ENCODE measurements around the gene CIZ1. TPM values are rescaled to one million over a fixed set of nuclear protein-coding genes. Genes with fewer than 3 reads are reported as not detected.

Gene CIZ1
- total RNA-seq, 1 experiment from 2014 or later: 93.7 TPM

DNA sequence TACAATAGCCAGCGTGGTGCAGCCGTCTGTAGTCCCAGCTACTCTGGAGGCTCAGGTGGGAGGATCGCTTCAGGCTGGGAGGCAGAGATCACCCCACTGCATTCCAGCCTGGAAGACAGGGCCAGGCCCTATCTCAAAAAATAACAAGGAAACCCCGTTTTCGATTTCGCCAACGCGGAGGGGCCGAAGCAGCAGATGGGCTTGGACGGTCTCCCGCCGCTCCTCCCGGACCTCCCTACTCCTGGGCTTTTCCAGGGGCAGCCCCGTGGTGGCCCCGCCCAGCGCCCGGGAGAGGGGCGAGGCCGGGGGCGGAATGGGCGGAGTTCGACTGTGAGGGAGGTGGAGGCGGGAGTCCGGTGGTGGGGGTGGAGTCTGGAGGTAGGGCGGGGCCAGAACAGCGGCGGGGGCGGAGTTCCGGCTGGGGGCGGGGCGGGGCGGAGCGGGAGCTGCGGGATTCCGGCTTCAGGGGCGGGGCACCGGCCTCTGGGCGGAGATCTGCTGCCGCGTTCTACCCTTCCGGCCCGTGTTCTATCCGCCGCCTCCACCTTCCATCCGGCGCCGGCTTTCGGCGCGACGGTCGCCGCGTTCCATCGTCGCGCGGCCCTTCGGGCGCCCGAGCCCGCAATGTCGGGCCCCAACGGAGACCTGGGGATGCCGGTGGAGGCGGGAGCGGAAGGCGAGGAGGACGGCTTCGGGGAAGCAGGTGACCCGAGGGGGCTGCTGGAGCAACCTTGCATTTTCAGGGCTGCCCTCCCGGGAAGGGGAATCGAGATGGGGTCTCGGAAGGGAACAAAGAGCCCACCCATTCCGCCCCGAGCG, 31.4 kb downstream of the CIZ1 start, which contains the start of gene BBLN:
Gene BBLN, plus strand, starts transcription at position 482 of the 819 bp plus-strand sequence. Its CDS starts 143 bp downstream, at position 625.
- no TSS peak for BruUV-seq (replicated peaks)
- Mint-ChIP-seq H3K4me1 (ENCODE audit: low read depth, unreplicated experiment) (no peaks in the 10 kb centered on the region), H3K36me3 (ENCODE audit: insufficient read depth, unreplicated experiment) (peaks cover 78% of the 10 kb centered on the region), H3K4me3 (ENCODE audit: low read depth, unreplicated experiment) (peak within 1 kb of the TSS; percentile 63), H3K27me3 (ENCODE audit: unreplicated experiment) (no peaks in the 10 kb centered on the region), H3K27ac (ENCODE audit: unreplicated experiment) (peak within 1 kb of the TSS; percentile 89), H3K9me3 (ENCODE audit: low read depth, unreplicated experiment) (no peaks in the 10 kb centered on the region)
- intact Hi-C loops (cut with micrococcal nuclease; ENCODE audit: unreplicated experiment): no loop called here
- DNase-seq: peak; percentile 94
- CTCF ChIA-PET: interaction anchor here (0.6 to 2.1 kb wide), 3 partner anchors 32 to 66 kb away, joined by 3 to 6 read pairs (median 4); no protein-coding TSS in a partner anchor
- TF ChIP-seq, protein P1, sequence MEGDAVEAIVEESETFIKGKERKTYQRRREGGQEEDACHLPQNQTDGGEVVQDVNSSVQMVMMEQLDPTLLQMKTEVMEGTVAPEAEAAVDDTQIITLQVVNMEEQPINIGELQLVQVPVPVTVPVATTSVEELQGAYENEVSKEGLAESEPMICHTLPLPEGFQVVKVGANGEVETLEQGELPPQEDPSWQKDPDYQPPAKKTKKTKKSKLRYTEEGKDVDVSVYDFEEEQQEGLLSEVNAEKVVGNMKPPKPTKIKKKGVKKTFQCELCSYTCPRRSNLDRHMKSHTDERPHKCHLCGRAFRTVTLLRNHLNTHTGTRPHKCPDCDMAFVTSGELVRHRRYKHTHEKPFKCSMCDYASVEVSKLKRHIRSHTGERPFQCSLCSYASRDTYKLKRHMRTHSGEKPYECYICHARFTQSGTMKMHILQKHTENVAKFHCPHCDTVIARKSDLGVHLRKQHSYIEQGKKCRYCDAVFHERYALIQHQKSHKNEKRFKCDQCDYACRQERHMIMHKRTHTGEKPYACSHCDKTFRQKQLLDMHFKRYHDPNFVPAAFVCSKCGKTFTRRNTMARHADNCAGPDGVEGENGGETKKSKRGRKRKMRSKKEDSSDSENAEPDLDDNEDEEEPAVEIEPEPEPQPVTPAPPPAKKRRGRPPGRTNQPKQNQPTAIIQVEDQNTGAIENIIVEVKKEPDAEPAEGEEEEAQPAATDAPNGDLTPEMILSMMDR (IDR thresholded peaks at IDR 0.05; ENCODE audit: unreplicated experiment): no peak

- Mint-ChIP-seq H3K27me3 (ENCODE audit: unreplicated experiment) (no peaks in the 10 kb centered on the region), H3K9me3 (ENCODE audit: low read depth, unreplicated experiment) (no peaks in the 10 kb centered on the region), H3K36me3 (ENCODE audit: insufficient read depth, unreplicated experiment) (peaks cover 80% of the 10 kb centered on the region), H3K27ac (ENCODE audit: unreplicated experiment) (peak overlapping the region; percentile 89), H3K4me1 (ENCODE audit: low read depth, unreplicated experiment) (no peaks in the 10 kb centered on the region), H3K4me3 (ENCODE audit: low read depth, unreplicated experiment) (peak overlapping the region; percentile 63)
- DNase-seq: no peak
- CTCF ChIA-PET: interaction anchor here (1.5 to 2.1 kb wide), 2 partner anchors 31 to 35 kb away, joined by 4 to 6 read pairs; no protein-coding TSS in a partner anchor
- intact Hi-C loops (cut with micrococcal nuclease; ENCODE audit: unreplicated experiment): no loop called here
- TF ChIP-seq, protein P1 (IDR thresholded peaks at IDR 0.05; ENCODE audit: unreplicated experiment): no peak
- BruUV-seq (replicated peaks): TSS peak; percentile 95
Observed at GRCh38 chr9:128159522-128159783, 31.9 kb downstream of the CIZ1 start.

- intact Hi-C loops (cut with micrococcal nuclease; ENCODE audit: unreplicated experiment): no loop called here
- H3K27me3 Mint-ChIP-seq (ENCODE audit: unreplicated experiment): peaks cover 5% of the 10 kb centered on the region
- no TSS peak for BruUV-seq (replicated peaks)
- CTCF ChIA-PET: no interaction called here
- TF ChIP-seq, protein P1 (IDR thresholded peaks at IDR 0.05; ENCODE audit: unreplicated experiment): no peak
- peak; percentile 37 for DNase-seq
- H3K4me3 Mint-ChIP-seq (ENCODE audit: low read depth, unreplicated experiment): peak overlapping the region; percentile 27
- H3K4me1 Mint-ChIP-seq (ENCODE audit: low read depth, unreplicated experiment): peaks cover 5% of the 10 kb centered on the region
- peak overlapping the region; percentile 93 for H3K27ac Mint-ChIP-seq (ENCODE audit: unreplicated experiment)
- H3K9me3 Mint-ChIP-seq (ENCODE audit: low read depth, unreplicated experiment): no peaks in the 10 kb centered on the region
- peaks cover 88% of the 10 kb centered on the region for H3K36me3 Mint-ChIP-seq (ENCODE audit: insufficient read depth, unreplicated experiment)
Observed at GRCh38 chr9:128155736-128156500, 35.5 kb downstream of the CIZ1 start.

GRCh38 chr9:128153947-128154695, 37.3 kb downstream of the CIZ1 start:
- TF ChIP-seq, protein P1 (IDR thresholded peaks at IDR 0.05; ENCODE audit: unreplicated experiment): no peak
- no TSS peak for BruUV-seq (replicated peaks)
- DNase-seq: peak; percentile 73
- Mint-ChIP-seq H3K4me1 (ENCODE audit: low read depth, unreplicated experiment) (peaks cover 23% of the 10 kb centered on the region), H3K27ac (ENCODE audit: unreplicated experiment) (peak overlapping the region; percentile 33), H3K27me3 (ENCODE audit: unreplicated experiment) (peaks cover 11% of the 10 kb centered on the region), H3K4me3 (ENCODE audit: low read depth, unreplicated experiment) (no peak overlapping the region), H3K36me3 (ENCODE audit: insufficient read depth, unreplicated experiment) (peaks cover 88% of the 10 kb centered on the region), H3K9me3 (ENCODE audit: low read depth, unreplicated experiment) (no peaks in the 10 kb centered on the region)
- CTCF ChIA-PET: interaction anchor here (1.1 kb wide), 1 partner anchor 29 kb away, joined by 4 read pairs; no protein-coding TSS in a partner anchor
- intact Hi-C loops (cut with micrococcal nuclease; ENCODE audit: unreplicated experiment): no loop called here

Data from Calu3 (cell line).